Thyroid gland (tissue), 4 donors: ENCODE data around the gene MANBA. TPM values are rescaled to one million over a fixed set of nuclear protein-coding genes. Genes with fewer than 3 reads are reported as not detected.
"Not testable (repeated sequence)": the region's sequence is repeated elsewhere in the genome, so short reads cannot be mapped to it uniquely, and the experiment has no call there.

ENCODE experiments used
- DNase-seq, 2 donors: peaks; one replicate each; pipeline ENCODE4 v3.0.0-alpha.2; 2019
- H3K27ac ChIP-seq, 3 donors: fragments of 200-600 bp; sonication (generic); 1 replicate in 2 of 3; 2 replicates in 1 of 3; pipeline ENCODE4 v1.5.1; 2016 to 2019; ENCODE audit warnings: mild to moderate bottlenecking in 1 of 3, moderate library complexity in 1 of 3
- H3K27me3 ChIP-seq: fragments of 200-600 bp; sonication (generic); one replicate; pipeline ENCODE4 v1.5.1; 2019
- H3K36me3 ChIP-seq, 2 donors: fragments of 200-600 bp; sonication (generic); one replicate each; pipeline ENCODE4 v1.5.1; 2016 to 2019
- H3K4me1 ChIP-seq, 2 donors: fragments of 200-600 bp; sonication (generic); one replicate each; pipeline ENCODE4 v1.5.1; 2017 to 2019
- H3K4me3 ChIP-seq, 3 donors: fragments of 200-600 bp; sonication (generic); replicated peaks in 1 of 3; 1 replicate in 2 of 3; 2 replicates in 1 of 3; pipeline ENCODE4 v1.5.1; 2016; ENCODE audit warnings: mild to moderate bottlenecking in 1 of 3
- H3K9me3 ChIP-seq: fragments of 200-600 bp; sonication (generic); one replicate; pipeline ENCODE4 v1.5.1; 2017
- POLR2A ChIP-seq, 2 donors: fragments of 450-650 bp; IDR thresholded peaks; one replicate each; pipeline ENCODE4 v1.6.1; 2017; ENCODE audit warnings: antibody characterized with exemption in 2 of 2, mild to moderate bottlenecking in 2 of 2, moderate library complexity in 1 of 2
- WGBS, 2 donors: methylation state at CpG; one replicate each; pipeline ENCODE4 v1.1.5; 2017; 5-methylcytosine and 5-hydroxymethylcytosine counted together
- intact Hi-C: fragments of 100-400 bp; cut with DNase I; formaldehyde crosslinking; loops from one replicate; pipeline ENCODE4 v1.15.1; 2023
- total RNA-seq, 4 donors: library from RNA; depleted of rRNA; stranded (reverse); fragments of >200 nt; gene quantifications; one replicate each; pipeline ENCODE4 v1.2.3, GENCODE V29; 2016
- TF ChIP-seq, protein P1 (sequence below), 6 experiments: fragments of 200-600 bp in 3 of 6; fragments of 450-650 bp in 3 of 6; sonication (generic) in 3 of 6; IDR thresholded peaks; one replicate each; pipeline ENCODE4 v1.5.1; 2016 to 2019; ENCODE audit warnings: antibody characterized with exemption in 6 of 6, mild to moderate bottlenecking in 2 of 6, inconsistent platforms in 1 of 6, moderate library complexity in 1 of 6

The MANBA gene
- total RNA-seq, 4 donors from 2014 or later: 41.3 to 53.4 (median 45.5) TPM

DNA sequence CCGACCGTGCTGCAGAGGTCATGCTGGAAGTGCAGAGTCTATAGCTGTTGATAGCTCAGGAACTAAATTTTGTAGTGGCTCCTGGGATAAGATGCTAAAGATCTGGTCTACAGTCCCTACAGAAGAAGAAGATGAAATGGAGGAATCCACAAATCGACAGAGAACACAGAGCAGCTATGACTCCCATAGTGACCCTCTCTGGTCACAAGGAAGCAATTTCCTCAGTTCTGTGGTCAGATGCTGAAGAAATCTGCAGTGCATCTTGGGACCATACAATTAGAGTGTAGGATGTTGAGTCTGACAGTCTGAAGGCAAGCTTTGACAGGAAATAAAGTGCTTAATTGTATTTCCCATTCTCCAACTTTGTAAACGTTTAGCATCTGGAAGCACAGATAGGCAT lies 8.8 kb downstream of the MANBA start:
- Histone ChIP-seq H3K9me3 (no peaks in the 10 kb centered on the region), H3K4me1 (no peaks in the 10 kb centered on the region), H3K36me3 (no peaks in the 10 kb centered on the region), H3K4me3 (no peak overlapping the region), H3K27me3 (no peaks in the 10 kb centered on the region), H3K27ac (no peak overlapping the region)
- intact Hi-C loops: no loop called here
- no peak for DNase-seq
- 80 to 86% methylated on average over 4 of the region's 4 CpGs for WGBS, 2 donors
- TF ChIP-seq, protein P1, sequence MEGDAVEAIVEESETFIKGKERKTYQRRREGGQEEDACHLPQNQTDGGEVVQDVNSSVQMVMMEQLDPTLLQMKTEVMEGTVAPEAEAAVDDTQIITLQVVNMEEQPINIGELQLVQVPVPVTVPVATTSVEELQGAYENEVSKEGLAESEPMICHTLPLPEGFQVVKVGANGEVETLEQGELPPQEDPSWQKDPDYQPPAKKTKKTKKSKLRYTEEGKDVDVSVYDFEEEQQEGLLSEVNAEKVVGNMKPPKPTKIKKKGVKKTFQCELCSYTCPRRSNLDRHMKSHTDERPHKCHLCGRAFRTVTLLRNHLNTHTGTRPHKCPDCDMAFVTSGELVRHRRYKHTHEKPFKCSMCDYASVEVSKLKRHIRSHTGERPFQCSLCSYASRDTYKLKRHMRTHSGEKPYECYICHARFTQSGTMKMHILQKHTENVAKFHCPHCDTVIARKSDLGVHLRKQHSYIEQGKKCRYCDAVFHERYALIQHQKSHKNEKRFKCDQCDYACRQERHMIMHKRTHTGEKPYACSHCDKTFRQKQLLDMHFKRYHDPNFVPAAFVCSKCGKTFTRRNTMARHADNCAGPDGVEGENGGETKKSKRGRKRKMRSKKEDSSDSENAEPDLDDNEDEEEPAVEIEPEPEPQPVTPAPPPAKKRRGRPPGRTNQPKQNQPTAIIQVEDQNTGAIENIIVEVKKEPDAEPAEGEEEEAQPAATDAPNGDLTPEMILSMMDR (IDR thresholded peaks at IDR 0.05): no peak
- no peak for TF ChIP-seq POLR2A (IDR thresholded peaks at IDR 0.05)

DNA sequence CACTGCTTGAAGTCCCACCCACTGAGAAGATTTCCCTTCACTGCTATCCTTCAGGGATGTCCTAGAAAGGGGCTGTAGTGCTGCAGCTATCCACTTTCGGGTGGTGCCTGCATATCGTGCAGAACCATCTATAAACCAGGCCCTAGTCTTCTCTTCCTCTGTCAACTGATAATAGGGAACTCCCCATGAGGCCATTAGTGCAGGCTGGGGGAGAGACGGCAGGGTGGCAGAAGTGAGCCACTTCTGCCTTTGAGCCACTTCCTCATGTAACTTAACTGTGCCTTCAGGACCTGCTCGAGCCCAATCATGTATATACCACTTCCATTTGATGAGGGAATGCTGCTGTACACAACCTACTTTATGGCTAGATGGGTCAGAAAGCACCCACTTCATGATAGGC lies 17.4 kb downstream of the MANBA start:
- H3K27me3 ChIP-seq, intact Hi-C loops, DNase-seq, H3K4me3 ChIP-seq, H3K4me1 ChIP-seq, H3K9me3 ChIP-seq, H3K27ac ChIP-seq, H3K36me3 ChIP-seq: not testable (repeated sequence)
- 84 to 88% methylated on average over 4 of the region's 4 CpGs for WGBS, 2 donors

DNA sequence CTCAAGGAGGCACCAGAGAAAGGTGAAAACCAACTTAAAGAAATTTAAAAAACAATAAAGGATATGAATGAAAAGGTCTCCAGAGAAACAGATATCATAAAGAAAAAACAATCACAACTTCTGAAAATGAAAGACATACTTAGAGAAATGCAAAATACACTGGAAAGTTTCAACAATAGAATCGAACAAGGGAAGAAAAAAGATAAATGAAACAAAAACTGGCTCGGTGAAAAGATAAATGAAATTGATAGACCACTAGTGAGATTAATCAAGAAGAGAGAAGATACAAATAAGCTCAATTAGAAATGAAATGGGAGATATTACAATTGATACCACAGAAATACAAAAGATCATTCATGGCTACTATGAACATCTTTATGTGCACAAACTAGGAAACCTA lies 22.0 kb downstream of the MANBA start:
- 91 to 97% methylated on average over 2 of the region's 2 CpGs for WGBS, 2 donors
- intact Hi-C loops, DNase-seq: not testable (repeated sequence)

DNA sequence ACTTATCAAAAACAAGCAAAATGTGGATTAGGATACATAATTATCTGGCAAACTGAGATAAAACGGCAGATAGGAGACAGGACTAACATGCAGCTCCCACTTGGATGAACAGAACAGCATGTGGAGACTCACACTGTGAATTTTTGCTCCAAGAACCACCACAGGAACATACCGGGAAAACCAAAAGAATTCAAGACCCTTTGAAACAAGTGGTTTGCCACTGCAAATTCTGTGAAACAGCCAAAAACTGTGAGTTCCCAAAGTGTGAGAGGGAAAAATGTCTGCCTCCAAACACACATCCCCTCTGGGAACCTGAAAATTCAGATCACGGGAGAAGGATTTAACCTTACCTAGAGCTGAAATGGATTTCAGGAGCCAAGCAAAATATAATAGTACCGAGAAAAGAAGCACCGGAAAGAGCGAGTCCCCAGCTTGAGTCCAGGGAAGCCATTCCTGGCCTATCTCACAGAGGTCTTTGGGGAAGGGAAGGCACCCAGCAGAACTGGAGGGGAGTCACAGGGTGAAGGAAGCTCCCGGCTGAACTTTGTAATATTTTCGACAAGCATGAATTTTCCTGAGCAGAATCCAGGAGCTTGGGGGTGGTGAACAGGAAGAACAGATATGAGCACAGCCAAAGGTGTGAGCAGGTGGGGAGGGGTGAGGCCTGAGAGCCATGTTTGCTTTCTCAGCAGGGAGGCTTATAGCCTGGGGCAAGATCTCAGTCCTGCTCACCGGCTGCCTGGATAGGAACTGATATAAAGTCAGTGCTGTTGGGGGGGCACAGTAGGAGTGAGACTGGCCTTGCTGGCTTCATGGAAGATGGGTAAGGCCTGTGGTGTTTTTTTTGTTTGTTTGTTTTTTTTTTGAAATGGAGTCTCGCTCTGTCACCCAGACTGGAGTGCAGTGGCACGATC lies 23.9 kb downstream of the MANBA start:
- 88 to 93% methylated on average over 11 of the region's 11 CpGs for WGBS, 2 donors

More for the DNA sequence above, 22.0 kb downstream of the MANBA start:
- not testable (repeated sequence) for H3K27ac ChIP-seq, H3K27me3 ChIP-seq, H3K4me3 ChIP-seq, H3K9me3 ChIP-seq, H3K36me3 ChIP-seq, H3K4me1 ChIP-seq

DNA sequence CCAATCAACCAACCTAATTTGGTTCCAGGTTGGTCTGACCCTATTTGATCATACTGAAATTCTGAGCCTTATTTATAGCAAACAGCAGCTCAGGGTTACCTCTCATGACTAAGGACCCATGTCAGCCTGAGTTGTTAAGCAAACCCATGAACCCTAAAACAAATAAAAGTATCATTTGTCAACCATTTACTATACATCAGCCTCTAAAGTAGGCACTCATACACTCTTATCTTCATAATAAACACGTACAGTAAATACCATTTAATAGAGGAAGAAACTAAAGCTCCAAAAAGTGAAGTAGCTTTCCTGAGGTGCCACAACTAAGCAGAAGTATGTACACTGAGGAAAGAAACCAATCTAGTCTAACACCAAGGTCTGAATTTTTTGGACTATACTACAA lies 25.2 kb downstream of the MANBA start:
- H3K4me1 ChIP-seq: peaks cover 8 to 13% of the 10 kb centered on the region in 2 donors
- intact Hi-C loops: no loop called here
- WGBS, 2 donors: 61 to 80% methylated on average over 1 of the region's 1 CpG
- TF ChIP-seq, protein P1 (IDR thresholded peaks at IDR 0.05): no peak
- TF ChIP-seq POLR2A (IDR thresholded peaks at IDR 0.05): no peak
- no peak for DNase-seq
- no peak overlapping the region for H3K4me3 ChIP-seq
- no peaks in the 10 kb centered on the region for H3K9me3 ChIP-seq
- no peak overlapping the region for H3K27ac ChIP-seq
- no peaks in the 10 kb centered on the region for H3K27me3 ChIP-seq
- H3K36me3 ChIP-seq: no peaks in the 10 kb centered on the region

More for the DNA sequence above, 23.9 kb downstream of the MANBA start:
- H3K4me3 ChIP-seq: no peak overlapping the region
- no peak for TF ChIP-seq POLR2A (IDR thresholded peaks at IDR 0.05)
- TF ChIP-seq, protein P1 (IDR thresholded peaks at IDR 0.05): no peak
- no peak overlapping the region for H3K27ac ChIP-seq
- intact Hi-C loops: no loop called here
- H3K36me3 ChIP-seq: no peaks in the 10 kb centered on the region
- no peaks in the 10 kb centered on the region for H3K27me3 ChIP-seq
- peaks cover 8 to 13% of the 10 kb centered on the region in 2 donors for H3K4me1 ChIP-seq
- no peaks in the 10 kb centered on the region for H3K9me3 ChIP-seq
- DNase-seq: no peak
